Head of caudate nucleus (tissue), 42 donors: Measurements from ENCODE around the gene GSG1.
A peak's percentile ranks its signal among the peaks of the same experiment; 100 is the strongest.

Source experiments
- DNase-seq, 42 donors: peaks; one replicate each; pipeline versions ENCODE4 v3.0.0 to v3.0.0-alpha.2; 2020 to 2021; ENCODE audit warnings: mixed read lengths in 7 of 42
- intact Hi-C: fragments of 100-400 bp; cut with DNase I; formaldehyde crosslinking; loops from one replicate; pipeline ENCODE4 v1.15.0; 2022

Gene GSG1

GRCh38 chr12:13124656-13125505, 21.4 kb upstream of the GSG1 start:
- DNase-seq = no peak
- intact Hi-C loops = no loop called here

GRCh38 chr12:13121568-13121967, 18.1 kb upstream of the GSG1 start:
- intact Hi-C loops = no loop called here
- DNase-seq = no peak

- DNase-seq = no peak
- intact Hi-C loops = no loop called here
Measured at GRCh38 chr12:13120413-13120812, 16.9 kb upstream of the GSG1 start.

GRCh38 chr12:13119826-13120225, 16.4 kb upstream of the GSG1 start:
- intact Hi-C loops = no loop called here
- DNase-seq = no peak

- intact Hi-C loops = no loop called here
- no peak for DNase-seq
Measured at GRCh38 chr12:13117029-13117428, 13.6 kb upstream of the GSG1 start.

- DNase-seq = no peak
- intact Hi-C loops = no loop called here
Measured at GRCh38 chr12:13116259-13116658, 12.8 kb upstream of the GSG1 start.

- intact Hi-C loops = no loop called here
Measured at GRCh38 chr12:13114251-13115052, 11.0 kb upstream of the GSG1 start.

GRCh38 chr12:13112968-13113367, 9.5 kb upstream of the GSG1 start:
- intact Hi-C loops = no loop called here
- peak in 1 of 42 donors; percentile 24 for DNase-seq

More at GRCh38 chr12:13114251-13115052, 11.0 kb upstream of the GSG1 start:
- no peak for DNase-seq

GRCh38 chr12:13106666-13107065, 3.2 kb upstream of the GSG1 start:
- DNase-seq = no peak
- intact Hi-C loops = no loop called here

- DNase-seq = no peak
- intact Hi-C loops = no loop called here
Measured at GRCh38 chr12:13105781-13106180, 2.3 kb upstream of the GSG1 start.

GRCh38 chr12:13104409-13104808, 942 bp upstream of the GSG1 start:
- intact Hi-C loops = no loop called here
- no peak for DNase-seq

- DNase-seq = peak; percentile 15 to 87 (median 69)
- intact Hi-C loops = no loop called here
Measured at GRCh38 chr12:13102461-13103195, 839 bp downstream of the GSG1 start.

- peak in 1 of 42 donors; percentile 19 for DNase-seq
- intact Hi-C loops = no loop called here
Measured at GRCh38 chr12:13101821-13102375, 1.6 kb downstream of the GSG1 start.

GRCh38 chr12:13100882-13101769, 2.3 kb downstream of the GSG1 start:
- peak; percentile 74 to 96 (median 88) for DNase-seq
- intact Hi-C loops = no loop called here

- DNase-seq = no peak
- intact Hi-C loops = no loop called here
Measured at GRCh38 chr12:13100605-13100881, 2.9 kb downstream of the GSG1 start.

- intact Hi-C loops = loop anchor here (2.0 to 10.0 kb wide), 3 partner anchors 95 to 185 kb away; partner anchors contain the start of gene HEBP1
- no peak for DNase-seq
Measured at GRCh38 chr12:13099844-13100604, 3.4 kb downstream of the GSG1 start.

GRCh38 chr12:13099066-13099843, 4.2 kb downstream of the GSG1 start:
- intact Hi-C loops = loop anchor here (2.0 to 10.0 kb wide), 3 partner anchors 94 to 184 kb away; partner anchors contain the start of gene HEBP1
- no peak for DNase-seq
